Effector CD8-positive, alpha-beta T cell (primary cell): ENCODE measurements around the gene SPTSSA.
A peak's percentile ranks its signal among the peaks of the same experiment; 100 is the strongest.
"Not testable (repeated sequence)": the region's sequence is repeated elsewhere in the genome, so short reads cannot be mapped to it uniquely, and the experiment has no call there.

ENCODE experiments used
- DNase-seq: peaks from one replicate; lab custom pipeline; 2025; lab: John Stamatoyannopoulos, UW
- total RNA-seq, 4 experiments: gene quantifications; one replicate each; lab custom pipeline; 2026; lab: John Stamatoyannopoulos, UW

SPTSSA gene
- total RNA-seq = 5.0 to 6.2 (median 5.5) reads per million in 4 experiments

- peak; percentile 77 for DNase-seq
Measured at GRCh38 chr14:34462132-34462893, at the start of gene SPTSSA. Gene SPTSSA, minus strand, starts transcription at chr14:34462240. Its CDS starts 33 bp downstream, at chr14:34462207.

- DNase-seq = no peak
Measured at GRCh38 chr14:34507884-34508283, 45.8 kb upstream of the SPTSSA start.

- DNase-seq = no peak
Measured at GRCh38 chr14:34507459-34507858, 45.4 kb upstream of the SPTSSA start.

GRCh38 chr14:34505124-34505491 is 43.1 kb upstream of the SPTSSA start:
- not testable (repeated sequence) for DNase-seq

- not testable (repeated sequence) for DNase-seq
Measured at GRCh38 chr14:34504027-34504426, 42.0 kb upstream of the SPTSSA start.

GRCh38 chr14:34502545-34503225 is 40.6 kb upstream of the SPTSSA start:
- no peak for DNase-seq

GRCh38 chr14:34502001-34502400 is 40.0 kb upstream of the SPTSSA start:
- no peak for DNase-seq

GRCh38 chr14:34501004-34501580 is 39.1 kb upstream of the SPTSSA start:
- DNase-seq = no peak

- no peak for DNase-seq
Measured at GRCh38 chr14:34498684-34499412, 36.8 kb upstream of the SPTSSA start.

- no peak for DNase-seq
Measured at GRCh38 chr14:34496679-34497513, 34.9 kb upstream of the SPTSSA start.

GRCh38 chr14:34496007-34496678 is 34.1 kb upstream of the SPTSSA start:
- no peak for DNase-seq

GRCh38 chr14:34489324-34489723 is 27.3 kb upstream of the SPTSSA start:
- no peak for DNase-seq

GRCh38 chr14:34488528-34488927 is 26.5 kb upstream of the SPTSSA start:
- DNase-seq = no peak

- DNase-seq = no peak
Measured at GRCh38 chr14:34484726-34485125, 22.7 kb upstream of the SPTSSA start.

- no peak for DNase-seq
Measured at GRCh38 chr14:34482463-34482862, 20.4 kb upstream of the SPTSSA start.

- DNase-seq = no peak
Measured at GRCh38 chr14:34479694-34480093, 17.7 kb upstream of the SPTSSA start.

- no peak for DNase-seq
Measured at GRCh38 chr14:34478261-34478660, 16.2 kb upstream of the SPTSSA start.

GRCh38 chr14:34476036-34476435 is 14.0 kb upstream of the SPTSSA start:
- DNase-seq = not testable (repeated sequence)

GRCh38 chr14:34475163-34475562 is 13.1 kb upstream of the SPTSSA start:
- no peak for DNase-seq

GRCh38 chr14:34474187-34474679 is 12.2 kb upstream of the SPTSSA start:
- no peak for DNase-seq
